LNCAP (cell line): ENCODE data around the gene FBXO47.

Experiments
- CTCF ChIP-seq: fragments of 450-650 bp; IDR thresholded peaks from 2 replicates; pipeline ENCODE4 v1.5.1; 2017; ENCODE audit warnings: mild to moderate bottlenecking

FBXO47 gene, protein sequence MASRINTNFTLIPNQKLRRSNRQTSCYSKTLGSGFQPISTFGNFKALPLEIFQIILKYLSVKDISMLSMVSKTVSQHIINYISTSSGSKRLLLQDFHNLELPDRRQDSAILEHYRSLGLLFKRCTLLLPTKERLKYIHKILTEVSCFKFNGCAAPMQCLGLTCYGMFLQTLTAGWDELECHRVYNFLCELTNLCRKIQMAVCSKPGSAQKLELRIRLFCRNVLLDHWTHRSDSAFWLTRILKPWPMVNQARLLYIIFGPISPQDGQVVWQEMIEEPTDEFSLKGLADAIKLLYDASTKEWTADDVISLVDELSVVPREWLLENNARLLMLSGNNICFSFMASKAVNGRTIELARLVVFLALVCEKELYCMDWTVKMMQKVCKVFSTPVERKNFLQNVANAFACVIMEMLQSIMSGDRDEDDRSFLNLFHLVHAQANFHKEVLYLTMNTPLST

DNA sequence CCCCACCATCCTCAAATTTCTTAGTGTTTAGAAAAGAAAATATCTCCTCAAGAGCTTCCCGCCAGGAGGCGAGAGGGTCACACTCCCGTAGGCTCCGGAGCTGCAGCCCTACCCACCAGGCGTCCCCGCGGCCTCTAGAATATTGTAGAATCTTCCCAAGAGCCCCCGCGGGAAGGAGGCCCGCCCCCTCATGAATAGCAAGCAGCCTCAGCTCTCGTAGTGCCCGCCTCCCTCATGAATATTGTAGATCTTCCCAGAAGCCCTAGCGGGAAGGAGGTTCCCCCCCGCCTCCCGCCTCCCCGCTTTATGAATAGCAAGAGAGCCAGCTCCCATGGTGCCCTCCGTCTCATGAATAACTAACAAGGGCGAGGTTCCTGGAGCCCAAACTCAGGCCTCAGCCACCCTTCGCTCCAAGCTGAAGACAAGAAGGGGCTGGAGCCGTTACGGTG, at the start of gene FBXO47:
Gene FBXO47 (minus strand): TSS at position 114 of the 449 bp plus-strand sequence. CDS start 4,378 bp downstream, outside the sequence.
- no peak for TF ChIP-seq CTCF

DNA sequence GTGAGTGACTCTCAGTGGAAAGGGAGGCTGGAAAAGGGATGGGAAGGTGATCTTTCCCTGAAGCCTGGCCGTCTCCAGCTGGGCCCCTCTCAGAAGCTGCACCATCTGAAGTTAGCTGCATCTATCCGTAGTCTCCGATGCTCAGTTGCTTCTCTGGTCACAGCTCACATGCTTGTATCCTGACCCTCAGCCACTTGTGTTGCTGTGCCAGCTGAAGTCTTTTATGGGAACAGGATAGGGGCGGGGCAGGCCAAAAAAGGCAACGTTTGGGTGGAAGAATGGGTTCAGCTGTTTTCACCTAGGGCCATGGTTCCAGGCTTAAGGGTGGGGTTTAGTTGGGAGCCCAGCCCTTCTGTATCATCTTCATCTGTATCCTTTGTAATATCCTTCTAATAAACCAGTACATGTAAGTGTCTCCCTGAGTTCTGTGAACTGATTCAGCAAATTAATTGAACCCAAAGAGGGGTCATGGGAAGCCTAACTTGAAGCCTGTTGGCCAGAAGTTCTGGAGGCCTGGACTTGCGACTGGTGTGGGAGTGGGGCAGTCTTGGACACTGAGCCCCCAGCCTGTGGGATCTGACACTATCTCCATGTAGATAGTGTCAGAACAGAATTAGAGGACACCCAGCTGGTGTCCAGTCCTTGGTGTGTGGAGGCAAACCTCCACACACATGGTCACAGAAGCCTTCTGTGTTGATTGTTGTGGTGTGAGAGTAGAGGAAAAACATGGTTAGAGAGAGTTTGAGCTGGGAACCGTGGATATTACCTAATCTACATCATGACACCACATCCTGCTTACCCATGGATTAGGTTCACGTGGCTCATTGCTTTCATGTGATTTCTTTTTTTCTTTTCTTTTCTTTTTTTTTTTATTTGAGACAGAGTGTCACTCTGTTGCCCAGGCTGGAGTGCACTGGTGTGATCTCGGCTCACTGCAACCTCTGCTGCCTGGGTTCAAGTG, 49.3 kb upstream of the FBXO47 start:
- TF ChIP-seq CTCF: no peak

DNA sequence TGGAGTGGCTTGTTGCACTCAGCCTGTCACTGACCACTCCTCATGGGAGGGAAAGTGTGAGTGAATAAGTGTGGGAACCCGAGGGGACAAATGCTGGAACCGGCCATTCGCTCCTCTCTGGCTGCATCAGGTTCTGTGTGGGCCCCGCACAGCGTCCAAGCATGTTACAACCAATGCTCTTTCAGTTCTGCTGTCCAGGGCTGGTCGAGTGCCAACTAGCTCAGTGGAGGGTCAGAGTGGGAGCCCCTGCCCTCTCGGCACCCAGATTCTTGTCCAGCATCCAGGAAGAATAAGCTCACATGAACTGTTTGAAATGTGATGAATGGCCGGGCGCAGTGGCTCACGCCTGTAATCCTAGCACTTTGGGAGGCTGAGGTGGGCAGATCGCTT, 48.3 kb upstream of the FBXO47 start:
- TF ChIP-seq CTCF: no peak

GRCh38 chr17:39014795-39015545, 47.8 kb upstream of the FBXO47 start:
- TF ChIP-seq CTCF: no peak

DNA sequence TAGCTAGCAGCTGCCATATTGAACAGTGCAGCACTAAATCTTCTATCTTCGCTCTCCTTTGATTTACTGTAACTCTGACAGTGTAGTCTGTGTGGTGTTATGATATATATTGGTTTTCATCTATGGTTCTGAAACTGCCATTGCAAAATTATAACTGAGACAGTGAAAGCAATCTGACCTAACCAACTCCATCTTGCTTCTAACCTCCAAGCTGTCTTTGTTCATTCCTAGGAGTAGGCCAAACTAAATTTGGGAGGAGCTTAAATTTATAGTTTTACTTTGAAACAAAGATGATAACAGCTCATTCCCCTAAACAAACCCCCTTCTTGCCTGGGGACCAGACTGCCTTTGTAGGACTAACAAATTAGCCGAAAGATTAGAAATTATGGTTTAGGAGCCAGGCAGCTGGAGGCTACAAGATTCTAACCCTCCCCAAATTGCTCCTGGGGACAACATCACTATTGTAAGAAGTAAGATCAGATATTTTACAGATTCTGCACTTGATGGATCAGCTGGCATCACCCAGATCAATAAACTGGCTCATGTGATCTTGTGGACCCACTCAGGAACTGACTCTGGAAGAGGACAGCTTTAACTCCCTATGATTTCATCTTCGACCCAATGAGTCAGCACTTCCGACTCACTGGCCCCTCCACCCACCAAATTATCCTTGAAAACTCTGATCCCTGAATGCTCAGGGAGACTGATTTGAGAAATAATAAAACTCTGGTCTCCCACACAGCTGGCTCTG, 47.0 kb upstream of the FBXO47 start:
- no peak for TF ChIP-seq CTCF

- no peak for TF ChIP-seq CTCF
Observed at GRCh38 chr17:39012725-39013124, 45.5 kb upstream of the FBXO47 start.
